Measurements from ENCODE around the gene SLC16A3.
A peak's percentile ranks its signal among the peaks of the same experiment; 100 is the strongest.

The SLC16A3 gene

GRCh38 chr17:82235056-82235774 lies 6.4 kb downstream of the SLC16A3 start:
- Histone ChIP-seq H3K27ac (ENCODE audit: low read length) (no peak overlapping the region), H3K4me2 (ENCODE audit: low read depth, low read length) (no peak overlapping the region), H2AFZ (ENCODE audit: low read length) (no peak overlapping the region), H3K4me3 (ENCODE audit: low read length) (no peak overlapping the region), H3K9me2 (replicated peaks; ENCODE audit: insufficient read depth, low read length) (no peaks in the 10 kb centered on the region), H3K9me3 (replicated peaks; ENCODE audit: insufficient read depth, low read length) (no peaks in the 10 kb centered on the region), H4K20me1 (ENCODE audit: insufficient read depth, low read length) (no peaks in the 10 kb centered on the region), H3K36me3 (replicated peaks; ENCODE audit: insufficient read depth, low read length) (no peaks in the 10 kb centered on the region), H3K27me3 (replicated peaks; ENCODE audit: insufficient read depth, low read length) (no peaks in the 10 kb centered on the region), H3F3A (ENCODE audit: insufficient read depth, low read length) (no peaks in the 10 kb centered on the region), H3K79me2 (ENCODE audit: low read length) (no peaks in the 10 kb centered on the region), H3K9ac (ENCODE audit: low read length) (no peak overlapping the region), H3K4me1 (ENCODE audit: low read length) (0 out of 2 replicates have a peak, but pooled peaks cover 6% of the 10 kb centered on the region)
- TF ChIP-seq CTCF (IDR thresholded peaks at IDR 0.05; ENCODE audit: low read length) (no peak), EZH2 (optimal IDR thresholded peaks at IDR 0.05; ENCODE audit: low read depth, low read length) (no peak), EZH2phosphoT487 (IDR thresholded peaks at IDR 0.05; ENCODE audit: low read length) (no peak)
- DNase-seq: no peak

DNA sequence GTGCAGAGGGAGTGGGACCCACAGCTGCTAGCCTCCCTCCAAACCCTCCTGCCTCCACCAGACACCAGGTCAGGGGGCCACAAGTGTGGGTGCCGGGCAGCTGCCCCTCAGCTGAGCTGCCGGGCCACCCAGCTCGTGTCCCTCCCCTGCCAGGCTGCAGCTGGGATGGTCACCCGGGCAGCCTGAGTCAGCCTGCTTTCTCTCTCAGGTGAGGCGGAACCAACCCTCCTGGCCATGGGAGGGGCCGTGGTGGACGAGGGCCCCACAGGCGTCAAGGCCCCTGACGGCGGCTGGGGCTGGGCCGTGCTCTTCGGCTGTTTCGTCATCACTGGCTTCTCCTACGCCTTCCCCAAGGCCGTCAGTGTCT lies 6.9 kb downstream of the SLC16A3 start:
- Histone ChIP-seq H3K4me1 (ENCODE audit: low read length) (0 out of 2 replicates have a peak, but pooled peaks cover under 1% of the 10 kb centered on the region), H3F3A (ENCODE audit: insufficient read depth, low read length) (no peaks in the 10 kb centered on the region), H3K27me3 (replicated peaks; ENCODE audit: insufficient read depth, low read length) (no peaks in the 10 kb centered on the region), H3K9ac (ENCODE audit: low read length) (no peak overlapping the region), H3K4me2 (ENCODE audit: low read depth, low read length) (no peak overlapping the region), H3K27ac (ENCODE audit: low read length) (no peak overlapping the region), H3K79me2 (ENCODE audit: low read length) (no peaks in the 10 kb centered on the region), H2AFZ (ENCODE audit: low read length) (no peak overlapping the region), H4K20me1 (ENCODE audit: insufficient read depth, low read length) (no peaks in the 10 kb centered on the region), H3K9me3 (replicated peaks; ENCODE audit: insufficient read depth, low read length) (no peaks in the 10 kb centered on the region), H3K4me3 (ENCODE audit: low read length) (no peak overlapping the region), H3K36me3 (replicated peaks; ENCODE audit: insufficient read depth, low read length) (no peaks in the 10 kb centered on the region), H3K9me2 (replicated peaks; ENCODE audit: insufficient read depth, low read length) (no peaks in the 10 kb centered on the region)
- no peak for TF ChIP-seq CTCF (IDR thresholded peaks at IDR 0.05; ENCODE audit: low read length)
- no peak for TF ChIP-seq EZH2phosphoT487 (IDR thresholded peaks at IDR 0.05; ENCODE audit: low read length)
- no peak for TF ChIP-seq EZH2 (optimal IDR thresholded peaks at IDR 0.05; ENCODE audit: low read depth, low read length)
- no peak for DNase-seq

DNA sequence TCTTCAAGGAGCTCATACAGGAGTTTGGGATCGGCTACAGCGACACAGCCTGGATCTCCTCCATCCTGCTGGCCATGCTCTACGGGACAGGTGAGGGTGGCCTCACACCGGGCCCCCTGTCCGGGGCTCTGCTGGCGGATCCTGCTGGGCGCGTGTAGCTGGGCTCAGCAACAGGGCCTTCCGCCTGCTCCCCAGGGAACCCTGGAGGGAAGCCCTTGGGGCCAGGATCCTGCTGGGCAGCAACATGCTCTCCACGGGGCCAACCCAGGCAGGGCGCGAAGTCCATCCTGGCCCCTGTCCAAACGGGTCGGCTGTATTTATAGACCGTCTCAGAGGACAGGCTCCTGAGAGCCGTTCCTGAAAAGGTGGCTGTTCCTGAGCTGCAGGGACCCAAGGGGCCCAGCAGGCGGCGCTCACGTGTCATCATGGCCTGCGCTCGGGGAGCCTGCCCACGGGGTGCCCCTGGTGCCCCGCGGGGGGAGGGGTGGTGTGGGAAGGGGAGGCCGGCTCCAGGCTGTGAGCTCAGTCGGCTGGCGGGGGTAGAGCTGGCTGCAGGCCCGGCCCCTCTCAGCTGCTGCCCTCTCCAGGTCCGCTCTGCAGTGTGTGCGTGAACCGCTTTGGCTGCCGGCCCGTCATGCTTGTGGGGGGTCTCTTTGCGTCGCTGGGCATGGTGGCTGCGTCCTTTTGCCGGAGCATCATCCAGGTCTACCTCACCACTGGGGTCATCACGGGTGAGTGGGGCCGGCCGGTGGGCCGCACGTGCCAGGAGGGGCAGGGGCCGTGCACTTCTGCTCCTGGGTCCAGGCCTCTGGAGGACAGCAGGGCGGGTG lies 7.5 kb downstream of the SLC16A3 start:
- Histone ChIP-seq H3K79me2 (ENCODE audit: low read length) (no peaks in the 10 kb centered on the region), H3K9me2 (replicated peaks; ENCODE audit: insufficient read depth, low read length) (no peaks in the 10 kb centered on the region), H3F3A (ENCODE audit: insufficient read depth, low read length) (no peaks in the 10 kb centered on the region), H3K4me3 (ENCODE audit: low read length) (no peak overlapping the region), H3K4me2 (ENCODE audit: low read depth, low read length) (no peak overlapping the region), H3K27me3 (replicated peaks; ENCODE audit: insufficient read depth, low read length) (no peaks in the 10 kb centered on the region), H3K36me3 (replicated peaks; ENCODE audit: insufficient read depth, low read length) (no peaks in the 10 kb centered on the region), H2AFZ (ENCODE audit: low read length) (no peak overlapping the region), H3K27ac (ENCODE audit: low read length) (no peak overlapping the region), H3K4me1 (ENCODE audit: low read length) (no peaks in the 10 kb centered on the region), H4K20me1 (ENCODE audit: insufficient read depth, low read length) (no peaks in the 10 kb centered on the region), H3K9me3 (replicated peaks; ENCODE audit: insufficient read depth, low read length) (no peaks in the 10 kb centered on the region), H3K9ac (ENCODE audit: low read length) (no peak overlapping the region)
- DNase-seq: peak; percentile 48
- no peak for TF ChIP-seq EZH2 (optimal IDR thresholded peaks at IDR 0.05; ENCODE audit: low read depth, low read length)
- TF ChIP-seq CTCF (IDR thresholded peaks at IDR 0.05; ENCODE audit: low read length): peak; percentile 85

All from MM.1S (cell line).